GM18909 (cell line): ENCODE data around the gene USP5.

Experiments used
- ATAC-seq: cut with Tn5 transposase; IDR thresholded peaks from one replicate; pipeline ENCODE4 v1.9.1; 2021; ENCODE audit warnings: mild to moderate bottlenecking; ENCODE audit not compliant: unreplicated experiment, poor library complexity

Gene USP5

DNA sequence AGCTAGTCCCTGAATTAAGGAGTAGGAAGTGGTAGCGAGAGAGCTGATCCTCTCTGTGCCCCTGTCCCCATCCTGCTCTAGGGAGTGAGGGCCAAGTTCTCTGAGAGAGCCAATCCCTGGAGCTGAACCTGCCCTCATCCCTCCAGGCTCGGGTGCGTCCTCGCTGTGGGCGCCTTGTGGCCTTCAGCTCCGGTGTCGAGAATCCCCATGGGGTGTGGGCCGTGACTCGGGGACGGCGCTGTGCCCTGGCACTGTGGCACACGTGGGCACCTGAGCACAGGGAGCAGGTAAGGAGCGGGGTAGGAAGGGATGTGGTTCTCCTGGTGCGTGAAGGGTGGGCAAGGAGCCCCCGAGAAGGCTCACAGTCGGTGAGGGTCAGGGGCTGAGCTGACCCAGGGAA lies 13.1 kb upstream of the USP5 start:
- no peak for ATAC-seq

GRCh38 chr12:6839482-6840201 lies 12.3 kb upstream of the USP5 start:
- ATAC-seq, result peak; percentile 66

GRCh38 chr12:6840330-6840729 lies 11.6 kb upstream of the USP5 start:
- no peak for ATAC-seq

- no peak for ATAC-seq
Observed at GRCh38 chr12:6840761-6841515, 11.0 kb upstream of the USP5 start, which contains the start of gene GNB3. Gene GNB3, plus strand, starts transcription at chr12:6840925. Its CDS starts 363 bp downstream, at chr12:6841288.

- no peak for ATAC-seq
Observed at GRCh38 chr12:6842075-6842474, 9.9 kb upstream of the USP5 start.

- no peak for ATAC-seq
Observed at GRCh38 chr12:6843118-6843902, 8.6 kb upstream of the USP5 start.

- ATAC-seq, result no peak
Observed at GRCh38 chr12:6845395-6845794, 6.6 kb upstream of the USP5 start.

GRCh38 chr12:6846316-6846869 lies 5.6 kb upstream of the USP5 start:
- ATAC-seq, result no peak

- ATAC-seq, result no peak
Observed at GRCh38 chr12:6847676-6848075, 4.3 kb upstream of the USP5 start.

DNA sequence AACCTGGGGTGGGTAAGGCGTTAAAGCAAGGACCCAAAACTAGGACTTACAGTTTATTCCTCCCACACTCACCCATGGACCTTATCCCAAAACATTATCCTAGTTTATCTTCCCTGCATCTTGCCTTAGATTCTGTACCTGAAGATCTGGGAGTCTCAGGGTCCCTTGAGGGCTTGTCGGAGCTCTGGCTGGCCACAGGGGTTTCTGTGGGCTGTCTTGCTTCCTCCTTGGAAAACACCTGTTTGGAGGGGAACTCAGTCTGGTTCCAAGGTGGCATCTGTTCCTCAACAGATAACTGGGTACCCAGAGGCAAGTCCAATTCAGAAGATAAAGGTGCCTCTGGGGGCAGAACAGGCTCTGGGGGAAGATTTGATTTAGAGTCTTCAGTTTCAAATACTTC lies 2.5 kb upstream of the USP5 start:
- ATAC-seq, result no peak

GRCh38 chr12:6849976-6850560 lies 1.9 kb upstream of the USP5 start:
- ATAC-seq, result no peak

- no peak for ATAC-seq
Observed at GRCh38 chr12:6850796-6851152, 1.2 kb upstream of the USP5 start.

DNA sequence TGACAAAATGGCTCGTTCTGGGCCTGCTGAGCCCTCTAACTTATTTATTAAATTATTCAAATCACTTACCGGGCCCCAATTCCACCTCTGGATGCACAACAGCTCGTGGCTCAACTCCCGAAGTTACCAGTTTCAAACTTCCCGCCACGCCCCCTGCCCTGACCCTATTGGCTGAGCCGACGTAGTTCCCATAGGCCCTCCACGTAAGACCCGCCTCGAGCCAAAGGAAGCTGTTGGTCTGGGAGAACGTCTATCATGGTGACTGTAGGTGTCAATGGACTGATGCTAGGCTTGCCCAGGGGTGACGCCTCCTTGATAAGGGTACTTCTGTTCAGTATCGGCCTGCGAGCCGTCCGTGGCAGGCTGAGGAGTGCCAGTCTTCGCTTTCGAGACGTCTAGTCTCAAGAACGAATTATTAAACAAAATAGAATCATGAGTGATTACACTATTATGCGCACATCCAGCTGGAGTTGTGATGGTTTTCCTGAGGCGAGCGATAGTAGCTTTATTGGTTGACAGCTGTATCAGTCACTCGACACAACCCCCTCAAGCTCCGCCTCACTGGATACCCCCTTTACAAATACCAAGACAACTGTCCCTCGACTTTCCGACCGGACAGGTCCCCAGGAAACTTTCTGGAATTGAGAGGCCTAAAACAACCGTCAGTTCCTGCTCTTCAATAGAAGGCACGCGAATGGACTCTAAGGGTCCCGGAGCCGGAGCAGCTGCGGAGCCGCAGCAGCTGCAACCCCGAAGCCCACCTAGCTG lies 613 bp upstream of the USP5 start, which contains the start of gene CDCA3:
Gene CDCA3 (minus strand): TSS at position 134 of the 768 bp plus-strand sequence. CDS start 334 bp downstream, outside the sequence.
- peak; percentile 55 for ATAC-seq

GRCh38 chr12:6852651-6853354 lies 853 bp downstream of the USP5 start:
- no peak for ATAC-seq

- no peak for ATAC-seq
Observed at GRCh38 chr12:6853626-6854025, 1.7 kb downstream of the USP5 start.

DNA sequence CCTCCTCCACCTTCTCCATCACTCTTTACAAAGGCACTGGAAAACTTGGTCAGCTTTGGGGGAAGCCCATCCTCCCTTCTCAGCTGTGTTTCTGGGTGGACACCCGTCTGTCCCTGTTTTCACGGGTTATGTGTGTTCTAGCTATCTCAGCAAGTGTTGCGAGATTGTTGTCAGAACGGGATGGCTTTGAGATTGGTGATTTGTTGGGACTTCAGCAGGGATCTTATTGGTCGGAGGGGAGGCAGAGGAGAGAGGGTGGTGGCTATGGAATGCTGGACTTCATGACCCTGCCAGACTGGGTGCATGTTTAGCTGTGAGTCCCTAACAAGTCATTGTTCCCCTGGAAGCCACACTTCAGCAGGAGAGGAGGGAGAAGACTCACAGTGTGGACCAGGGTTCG lies 2.1 kb downstream of the USP5 start:
- ATAC-seq, result no peak

DNA sequence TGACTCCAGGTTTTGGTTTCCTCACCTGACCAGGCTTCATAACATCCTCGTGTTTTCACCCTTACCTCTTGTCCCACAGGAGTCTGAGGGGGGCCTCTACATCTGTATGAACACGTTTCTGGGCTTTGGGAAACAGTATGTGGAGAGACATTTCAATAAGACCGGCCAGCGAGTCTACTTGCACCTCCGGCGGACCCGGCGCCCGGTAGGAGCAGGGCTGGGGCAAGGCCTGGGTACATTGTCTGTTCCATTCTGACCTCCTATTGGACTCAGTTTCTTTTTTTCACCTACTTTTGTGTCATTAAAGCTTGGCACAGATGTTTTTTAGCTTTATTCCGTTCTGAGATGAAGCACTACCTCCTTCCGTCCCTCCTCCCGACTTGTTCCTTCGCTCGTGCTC lies 3.4 kb downstream of the USP5 start:
- no peak for ATAC-seq

- no peak for ATAC-seq
Observed at GRCh38 chr12:6858799-6859198, 6.8 kb downstream of the USP5 start.

- no peak for ATAC-seq
Observed at GRCh38 chr12:6860116-6860515, 8.2 kb downstream of the USP5 start.
